Motor neuron (in vitro differentiated cells): Measurements from ENCODE around the gene TMEM245. TPM values are rescaled to one million over a fixed set of nuclear protein-coding genes. Genes with fewer than 3 reads are reported as not detected.

Experiments
- ATAC-seq, 8 experiments: fragments of 200-7000 bp; cut with Tn5 transposase; replicated peaks in 6 of 8; 2 replicates each; pipeline ENCODE4 v1.8.0; 2021; ENCODE audit warnings: mild to moderate bottlenecking in 8 of 8, moderate library complexity in 8 of 8
- H3K27ac ChIP-seq, 2 donors: fragments of 250-450 bp; sonication (Bioruptor Pico); 2 replicates each; pipeline ENCODE4 v1.9.0; 2021; ENCODE audit warnings: antibody characterized with exemption in 2 of 2, mild to moderate bottlenecking in 2 of 2, moderate library complexity in 1 of 2
- H3K4me1 ChIP-seq, 2 donors: fragments of 250-450 bp; sonication (Bioruptor Pico); replicated peaks in 1 of 2; 2 replicates each; pipeline ENCODE4 v1.6.1; 2021; ENCODE audit warnings: antibody characterized with exemption in 2 of 2, mild to moderate bottlenecking in 2 of 2, moderate library complexity in 1 of 2
- H3K4me3 ChIP-seq, 5 donors: fragments of 250-450 bp; sonication (Bioruptor Pico); 2 replicates each; pipeline ENCODE4 v1.9.0; 2021; ENCODE audit warnings: antibody characterized with exemption in 5 of 5, mild to moderate bottlenecking in 5 of 5, moderate library complexity in 4 of 5
- WGBS, 10 experiments: fragments of 450-650 bp; shearing (Covaris generic); methylation state at CpG; one replicate each; pipeline ENCODE4 v1.0.0; 2022; 5-methylcytosine and 5-hydroxymethylcytosine counted together
- in situ Hi-C, 9 experiments: fragments of 400-800 bp; cut with MboI; loops; one replicate each; pipeline ENCODE4 v1.15.0; 2021; ENCODE audit warnings: low sequenced_read_pairs in 9 of 9, low pct_unique_long_range_greater_than_20kb in 2 of 9; ENCODE audit not compliant: unreplicated experiment in 9 of 9
- total RNA-seq, 8 experiments: library from RNA; unstranded; fragments of 300-600 nt; gene quantifications; 2 replicates each; pipeline versions ENCODE4 v1.2.3 to v1.2.4, GENCODE V29; 2022

Gene TMEM245
- total RNA-seq, 8 experiments from 2014 or later, result 18.1 to 53.1 (median 30.7) TPM

DNA sequence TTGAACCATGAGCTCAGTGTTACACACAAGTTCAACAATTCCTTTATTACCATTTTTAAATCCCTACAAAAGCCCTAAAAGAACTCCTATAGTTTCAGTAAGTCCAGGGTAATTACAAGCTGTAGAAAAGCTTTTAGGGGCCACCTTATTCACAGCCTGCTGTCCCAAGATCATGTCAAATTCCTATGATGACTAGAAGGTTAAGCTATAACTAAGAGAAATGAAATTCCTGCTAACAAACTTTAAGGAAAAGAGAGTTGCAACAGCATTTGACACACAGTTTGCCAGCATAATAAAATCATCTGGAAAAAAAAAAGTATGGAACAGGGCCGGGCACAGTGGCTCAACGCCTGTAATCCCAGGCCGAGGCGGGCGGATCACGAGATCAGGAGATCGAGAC, 31.5 kb downstream of the TMEM245 start:
- Histone ChIP-seq H3K4me1 (no peaks in the 10 kb centered on the region), H3K27ac (no peak overlapping the region), H3K4me3 (no peak overlapping the region)
- in situ Hi-C loops, result no loop called here
- 96 to 100% (median 100%) methylated on average over 1 to 7 of the region's 7 CpGs; no CpG with 5 or more reads in 4 of the 10 experiments for WGBS, 10 experiments
- ATAC-seq, result no peak

DNA sequence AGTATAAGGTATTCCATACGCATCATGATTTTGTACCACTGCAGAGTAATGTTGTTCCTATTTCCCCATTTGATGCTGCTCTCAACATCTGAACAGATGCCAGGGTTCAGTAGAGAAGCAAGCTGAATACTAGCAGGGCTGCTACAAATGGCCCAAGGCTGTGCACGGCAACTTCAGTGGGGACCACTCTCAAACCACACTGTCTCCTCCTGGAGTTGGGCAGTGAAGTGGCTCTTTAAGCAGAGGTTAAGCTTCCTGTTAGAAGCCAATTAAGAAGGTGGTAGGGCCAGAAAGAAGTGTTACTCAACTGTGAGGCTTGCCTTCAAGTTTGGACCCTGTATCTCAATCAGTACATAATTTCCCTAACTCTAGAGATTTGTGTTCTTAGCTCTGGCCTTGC, 32.0 kb downstream of the TMEM245 start:
- Histone ChIP-seq H3K4me3 (no peak overlapping the region), H3K4me1 (no peaks in the 10 kb centered on the region), H3K27ac (no peak overlapping the region)
- WGBS, 10 experiments, result 90 to 100% (median 100%) methylated on average over 1 to 2 of the region's 2 CpGs; no CpG with 5 or more reads in 3 of the 10 experiments
- ATAC-seq, result no peak
- in situ Hi-C loops, result no loop called here

GRCh38 chr9:109086221-109086620, 33.5 kb downstream of the TMEM245 start:
- Histone ChIP-seq H3K27ac (no peak overlapping the region), H3K4me3 (no peak overlapping the region), H3K4me1 (no peaks in the 10 kb centered on the region)
- WGBS, 10 experiments, result 57 to 100% (median 97%) methylated on average over 1 to 3 of the region's 3 CpGs; no CpG with 5 or more reads in 2 of the 10 experiments
- in situ Hi-C loops, result no loop called here
- ATAC-seq, result no peak

DNA sequence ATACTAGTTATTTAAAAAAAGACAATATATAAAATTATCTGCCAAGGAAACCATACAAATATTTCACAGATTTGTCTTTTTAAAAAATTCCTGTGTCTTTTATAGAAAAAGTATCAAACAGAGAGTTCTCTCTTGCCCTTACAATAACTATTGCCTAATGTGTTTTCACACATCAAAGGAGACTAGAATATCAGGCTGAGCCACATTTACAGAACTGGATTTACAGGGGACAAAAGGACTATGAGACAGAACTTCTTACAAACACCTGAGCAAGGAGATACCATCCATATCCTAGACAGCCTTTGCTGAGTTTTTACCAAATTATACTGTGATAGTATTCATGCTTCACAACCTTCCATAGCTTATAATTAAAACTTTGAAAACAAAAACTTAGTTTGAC, 34.2 kb downstream of the TMEM245 start:
- no peaks in the 10 kb centered on the region for H3K4me1 ChIP-seq
- in situ Hi-C loops, result no loop called here
- H3K27ac ChIP-seq, result no peak overlapping the region
- no peak for ATAC-seq
- no peak overlapping the region for H3K4me3 ChIP-seq

- 92 to 100% (median 98%) methylated on average over 1 to 4 of the region's 4 CpGs for WGBS, 10 experiments
- no peak for ATAC-seq
- in situ Hi-C loops, result no loop called here
Measured at GRCh38 chr9:109083813-109084405, 35.8 kb downstream of the TMEM245 start.

GRCh38 chr9:109083141-109083540, 36.6 kb downstream of the TMEM245 start:
- no peak for ATAC-seq
- Histone ChIP-seq H3K4me3 (no peak overlapping the region), H3K4me1 (no peaks in the 10 kb centered on the region), H3K27ac (no peak overlapping the region)
- in situ Hi-C loops, result no loop called here
- WGBS, 10 experiments, result 44 to 85% (median 75%) methylated on average over 2 to 7 of the region's 7 CpGs

More at GRCh38 chr9:109083813-109084405, 35.8 kb downstream of the TMEM245 start:
- H3K4me1 ChIP-seq, result no peaks in the 10 kb centered on the region
- H3K27ac ChIP-seq, result no peak overlapping the region
- H3K4me3 ChIP-seq, result no peak overlapping the region

DNA sequence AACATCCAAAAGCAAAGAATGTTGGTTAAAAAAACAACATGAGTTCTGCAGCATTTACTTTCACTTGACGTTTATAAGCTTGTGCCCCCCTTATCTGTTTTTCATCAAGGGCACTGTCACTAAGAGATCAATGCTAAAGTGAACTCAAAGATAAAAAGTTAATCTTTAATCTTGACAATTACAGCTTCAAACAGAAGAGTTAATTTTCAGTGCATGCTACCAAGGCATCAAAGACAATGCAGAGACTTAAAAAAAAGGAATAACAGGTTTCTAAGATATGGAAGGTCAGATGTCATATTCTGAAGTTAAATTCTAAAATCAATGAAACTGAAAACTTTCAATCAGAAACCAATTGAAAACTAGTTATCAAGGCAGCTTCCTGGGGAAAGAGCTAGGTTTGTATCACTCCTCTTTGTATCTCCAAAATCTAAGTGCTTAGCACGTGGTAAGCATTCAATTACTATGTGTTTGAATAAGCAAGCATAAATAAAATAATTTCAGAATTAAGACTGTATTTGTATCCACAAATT, 37.6 kb downstream of the TMEM245 start:
- no peak overlapping the region for H3K27ac ChIP-seq
- no peaks in the 10 kb centered on the region for H3K4me1 ChIP-seq
- no peak overlapping the region for H3K4me3 ChIP-seq
- in situ Hi-C loops, result no loop called here
- 14 to 82% (median 52%) methylated on average over 1 to 2 of the region's 2 CpGs for WGBS, 10 experiments
- no peak for ATAC-seq

DNA sequence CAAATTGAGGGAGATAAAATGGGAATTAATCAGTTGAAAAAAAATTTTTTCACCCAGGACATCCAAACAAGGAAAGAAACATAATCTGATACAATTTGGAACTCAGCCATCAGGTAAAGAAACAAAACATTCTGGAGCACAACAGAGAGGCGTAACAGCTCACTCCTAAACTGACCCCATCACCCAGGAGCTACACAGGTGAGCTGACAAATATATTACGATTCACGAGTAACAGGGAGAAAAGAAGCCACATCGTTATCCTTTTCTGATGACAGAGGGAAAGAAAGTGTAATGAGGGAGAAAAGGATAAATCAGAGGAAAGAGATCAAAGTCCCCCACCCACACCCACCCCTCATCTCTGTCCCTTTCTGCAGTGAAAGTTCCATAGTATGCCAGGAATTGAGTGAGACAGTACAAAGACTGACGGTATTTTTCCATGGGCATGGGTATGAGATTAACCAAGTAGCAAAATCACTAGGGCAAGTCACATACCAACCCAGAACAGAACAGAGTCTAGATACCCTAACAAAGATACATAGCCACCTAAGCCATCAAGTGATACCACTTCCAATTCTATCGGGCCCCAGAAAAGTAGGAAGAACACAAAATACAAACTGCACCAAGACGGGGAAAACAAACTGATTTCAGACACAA, 45.4 kb downstream of the TMEM245 start:
- Histone ChIP-seq H3K4me3 (no peak overlapping the region), H3K27ac (no peak overlapping the region), H3K4me1 (no peaks in the 10 kb centered on the region)
- in situ Hi-C loops, result no loop called here
- ATAC-seq, result no peak
- 63 to 100% (median 95%) methylated on average over 2 to 7 of the region's 7 CpGs; no CpG with 5 or more reads in 1 of the 10 experiments for WGBS, 10 experiments

DNA sequence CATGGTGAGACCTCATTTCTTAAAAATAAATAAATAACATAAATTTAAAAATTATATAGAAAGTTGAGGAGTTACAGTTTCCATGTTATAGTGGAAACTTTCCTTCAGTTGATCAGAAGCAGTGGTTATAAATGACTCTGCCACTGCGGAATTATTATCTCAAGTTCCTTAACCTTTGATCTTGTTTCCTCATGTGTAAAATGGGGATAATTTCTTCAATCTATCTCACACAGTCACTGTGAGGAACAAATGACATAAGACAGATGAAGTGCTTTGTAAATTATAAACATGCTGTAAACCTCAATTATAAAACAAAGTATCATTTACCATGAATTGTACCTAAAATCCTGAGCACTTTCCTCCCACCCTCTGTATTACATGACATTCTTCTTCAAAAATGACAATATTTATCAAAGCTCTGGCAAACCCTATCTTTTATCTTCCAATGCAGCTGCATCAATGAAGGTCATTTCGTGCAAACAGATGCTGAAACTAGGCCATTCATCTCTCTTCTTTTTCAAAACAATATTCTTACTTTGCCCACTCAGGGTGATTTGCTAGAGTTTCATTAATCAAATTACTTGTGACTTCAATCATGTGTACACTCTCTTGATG, 46.8 kb downstream of the TMEM245 start:
- in situ Hi-C loops, result no loop called here
- H3K27ac ChIP-seq, result no peak overlapping the region
- no peak for ATAC-seq
- 38 to 100% (median 95%) methylated on average over 1 to 2 of the region's 2 CpGs; no CpG with 5 or more reads in 1 of the 10 experiments for WGBS, 10 experiments
- no peaks in the 10 kb centered on the region for H3K4me1 ChIP-seq
- H3K4me3 ChIP-seq, result no peak overlapping the region

DNA sequence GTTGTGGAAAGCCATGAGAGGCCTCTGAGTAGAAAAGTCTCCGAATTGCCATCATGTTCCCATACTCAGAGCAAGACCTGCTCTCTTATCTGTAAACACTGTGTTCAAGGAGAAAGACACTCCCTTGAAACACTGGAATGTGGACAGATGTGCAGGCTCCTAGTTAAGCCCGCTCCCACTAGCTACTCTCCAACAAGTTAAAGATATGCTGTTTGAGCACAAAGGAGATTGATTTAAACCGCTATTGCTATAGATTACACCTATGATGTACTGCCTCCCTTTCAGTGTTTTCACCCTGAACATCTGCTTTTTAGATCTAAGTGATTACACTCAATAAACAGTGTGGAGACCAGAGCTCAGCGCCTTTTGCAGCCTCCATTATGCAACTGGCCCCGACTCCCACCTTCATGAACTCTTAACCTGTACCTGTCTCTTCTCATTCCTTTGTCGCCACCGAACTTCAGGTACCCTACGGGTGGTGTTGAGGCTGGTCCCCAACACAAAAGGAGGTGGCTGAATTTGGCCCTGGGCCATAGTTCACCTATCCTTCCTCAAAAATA, 47.5 kb downstream of the TMEM245 start:
- H3K4me1 ChIP-seq, result no peaks in the 10 kb centered on the region
- in situ Hi-C loops, result no loop called here
- 91 to 100% (median 100%) methylated on average over 1 to 6 of the region's 8 CpGs for WGBS, 10 experiments
- ATAC-seq, result no peak
- no peak overlapping the region for H3K27ac ChIP-seq
- no peak overlapping the region for H3K4me3 ChIP-seq

- no peaks in the 10 kb centered on the region for H3K4me1 ChIP-seq
- 83 to 100% (median 100%) methylated on average over 1 of the region's 1 CpG; no CpG with 5 or more reads in 1 of the 10 experiments for WGBS, 10 experiments
- ATAC-seq, result no peak
- in situ Hi-C loops, result no loop called here
- H3K27ac ChIP-seq, result no peak overlapping the region
- no peak overlapping the region for H3K4me3 ChIP-seq
Measured at GRCh38 chr9:109068764-109069163, 51.0 kb downstream of the TMEM245 start.

DNA sequence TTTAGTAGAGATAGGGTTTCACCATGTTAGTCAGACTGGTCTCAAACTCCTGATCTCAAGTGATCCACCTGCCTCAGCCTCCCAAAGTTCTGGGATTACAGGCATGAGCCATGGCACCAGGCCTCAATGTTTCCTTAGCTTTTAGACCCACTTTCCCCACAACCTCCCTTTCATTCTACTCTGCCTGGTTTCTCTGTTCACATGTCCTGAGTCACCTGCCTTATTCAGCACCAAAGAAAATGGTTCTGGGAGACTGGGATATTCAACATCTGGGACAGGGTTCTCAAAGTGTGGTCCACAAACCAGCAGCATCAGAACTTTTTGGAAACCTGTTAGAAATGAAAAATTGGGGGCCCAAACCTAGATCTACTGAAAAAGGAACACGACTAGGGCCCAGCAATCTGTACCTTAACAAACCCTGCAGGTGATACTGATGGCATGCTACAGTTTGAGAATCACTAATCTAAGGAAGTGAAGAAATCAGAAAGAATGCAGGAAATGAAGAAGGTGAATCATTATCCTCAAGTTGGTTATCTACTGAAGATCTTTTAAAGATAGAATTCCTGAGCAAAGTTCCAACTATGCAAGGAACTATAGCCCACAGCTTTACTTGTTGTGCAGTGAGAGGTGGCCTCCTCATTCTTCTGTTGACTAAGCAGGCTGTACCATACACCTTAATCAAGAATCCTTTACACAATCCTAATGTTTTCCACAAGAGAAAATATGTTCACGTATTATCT, 54.6 kb downstream of the TMEM245 start:
- Histone ChIP-seq H3K4me3 (no peak overlapping the region), H3K4me1 (no peaks in the 10 kb centered on the region), H3K27ac (no peak overlapping the region)
- in situ Hi-C loops, result no loop called here
- 44 to 100% (median 97%) methylated on average over 1 to 2 of the region's 2 CpGs for WGBS, 10 experiments
- ATAC-seq, result no peak

DNA sequence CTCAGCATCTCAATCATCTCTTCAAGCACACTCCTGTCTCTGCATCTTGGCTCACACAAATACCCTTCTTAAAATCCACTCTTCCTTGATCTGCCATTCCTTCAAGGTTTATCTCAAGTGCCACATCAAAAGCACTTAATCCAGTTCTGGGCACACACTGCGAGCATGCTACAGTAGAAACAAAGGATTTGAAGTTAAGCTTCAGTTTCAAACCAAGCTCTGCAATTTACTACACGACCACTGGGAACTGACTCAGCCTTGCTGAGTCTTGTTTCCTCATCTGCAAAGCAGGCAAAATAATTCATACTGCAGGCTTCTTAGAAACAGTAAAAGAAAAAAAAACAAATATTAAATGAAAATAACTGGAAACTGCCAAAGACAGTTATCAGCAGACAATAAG, 56.0 kb downstream of the TMEM245 start:
- Histone ChIP-seq H3K27ac (no peak overlapping the region), H3K4me3 (no peak overlapping the region), H3K4me1 (no peaks in the 10 kb centered on the region)
- in situ Hi-C loops, result no loop called here
- WGBS, 10 experiments, result 20 to 100% (median 67%) methylated on average over 1 to 2 of the region's 2 CpGs; no CpG with 5 or more reads in 1 of the 10 experiments
- no peak for ATAC-seq
